Osteocyte (in vitro differentiated cells): ENCODE measurements around the gene KCNK7. TPM values are rescaled to one million over a fixed set of nuclear protein-coding genes. Genes with fewer than 3 reads are reported as not detected.

Experiments
- DNase-seq: peaks from one replicate; pipeline ENCODE4 v3.0.0; 2021; ENCODE audit warnings: mixed read lengths; ENCODE audit not compliant: unreplicated experiment; ENCODE audit errors: extremely low spot score
- H3K27ac Mint-ChIP-seq: one replicate; pipeline ENCODE4 v1.8.0; 2021; ENCODE audit warnings: mild to moderate bottlenecking, mixed read lengths; ENCODE audit not compliant: unreplicated experiment
- H3K27me3 Mint-ChIP-seq: one replicate; pipeline ENCODE4 v1.8.0; 2021; ENCODE audit warnings: mixed read lengths; ENCODE audit not compliant: unreplicated experiment
- H3K36me3 Mint-ChIP-seq: one replicate; pipeline ENCODE4 v1.8.0; 2021; ENCODE audit warnings: mixed read lengths; ENCODE audit not compliant: unreplicated experiment
- H3K4me1 Mint-ChIP-seq: one replicate; pipeline ENCODE4 v1.8.0; 2021; ENCODE audit warnings: mixed read lengths; ENCODE audit not compliant: unreplicated experiment
- H3K4me3 Mint-ChIP-seq: one replicate; pipeline ENCODE4 v1.8.0; 2021; ENCODE audit warnings: mild to moderate bottlenecking, moderate library complexity, mixed read lengths; ENCODE audit not compliant: unreplicated experiment
- H3K9me3 Mint-ChIP-seq: one replicate; pipeline ENCODE4 v1.8.0; 2021; ENCODE audit warnings: mixed read lengths; ENCODE audit not compliant: unreplicated experiment
- total RNA-seq: library from RNA; stranded (reverse); gene quantifications from 2 replicates; pipeline ENCODE4 v1.2.1, GENCODE V29; 2021
- TF ChIP-seq, protein P1 (sequence below): fragments of 200-600 bp; sonication (generic); IDR thresholded peaks from 2 replicates; pipeline ENCODE4 v1.5.0; 2021; ENCODE audit warnings: antibody characterized with exemption, mild to moderate bottlenecking, moderate library complexity

Gene KCNK7
- total RNA-seq, 1 donor from 2014 or later, result not detected

DNA sequence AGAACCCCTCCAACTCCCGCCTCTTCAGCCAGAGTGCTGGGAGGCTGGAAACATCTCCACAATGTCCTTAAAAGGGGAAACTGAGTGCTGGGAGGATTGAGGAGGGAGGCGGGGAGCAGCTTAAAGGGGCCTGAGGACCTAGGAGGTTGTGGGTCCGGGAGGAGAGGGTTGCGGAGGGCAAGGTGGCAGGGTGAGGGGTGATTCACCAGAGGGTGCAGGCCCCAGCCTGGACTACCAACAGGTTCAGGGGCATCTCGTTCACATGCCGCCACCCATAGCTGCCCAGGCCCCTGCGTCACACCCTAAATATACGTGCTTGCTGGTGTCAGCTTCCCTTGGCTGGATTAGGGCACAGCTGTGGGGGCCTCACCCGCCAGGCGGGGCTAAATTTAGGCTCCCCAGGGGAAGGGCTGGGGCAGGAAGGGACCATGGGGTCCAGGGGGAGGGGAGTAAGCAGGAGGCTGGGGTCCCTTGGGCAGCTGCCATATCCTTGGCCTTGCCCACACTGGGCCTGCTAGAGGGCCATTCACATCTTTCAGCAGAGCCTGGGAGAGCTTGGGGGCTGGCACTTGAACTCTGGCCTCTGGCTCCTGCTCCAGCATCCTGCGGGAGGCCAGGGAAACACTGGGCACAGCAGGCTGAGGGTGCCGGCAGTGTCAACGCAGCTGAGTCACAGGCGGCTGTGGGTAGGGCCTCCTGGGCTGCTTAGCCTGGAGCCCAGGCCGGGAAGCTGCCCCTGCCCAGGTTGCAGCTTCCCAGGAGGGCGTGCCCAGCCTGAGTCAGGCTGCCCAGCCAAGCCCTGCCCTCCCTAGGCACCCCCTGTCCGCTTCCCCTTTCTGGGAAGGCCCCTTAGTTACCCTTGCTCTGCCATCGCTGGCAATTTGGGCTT is 18.5 kb downstream of the KCNK7 start:
- Mint-ChIP-seq H3K27ac (peak overlapping the region; percentile 89), H3K4me1 (peaks cover 47% of the 10 kb centered on the region)
- no peak for DNase-seq

DNA sequence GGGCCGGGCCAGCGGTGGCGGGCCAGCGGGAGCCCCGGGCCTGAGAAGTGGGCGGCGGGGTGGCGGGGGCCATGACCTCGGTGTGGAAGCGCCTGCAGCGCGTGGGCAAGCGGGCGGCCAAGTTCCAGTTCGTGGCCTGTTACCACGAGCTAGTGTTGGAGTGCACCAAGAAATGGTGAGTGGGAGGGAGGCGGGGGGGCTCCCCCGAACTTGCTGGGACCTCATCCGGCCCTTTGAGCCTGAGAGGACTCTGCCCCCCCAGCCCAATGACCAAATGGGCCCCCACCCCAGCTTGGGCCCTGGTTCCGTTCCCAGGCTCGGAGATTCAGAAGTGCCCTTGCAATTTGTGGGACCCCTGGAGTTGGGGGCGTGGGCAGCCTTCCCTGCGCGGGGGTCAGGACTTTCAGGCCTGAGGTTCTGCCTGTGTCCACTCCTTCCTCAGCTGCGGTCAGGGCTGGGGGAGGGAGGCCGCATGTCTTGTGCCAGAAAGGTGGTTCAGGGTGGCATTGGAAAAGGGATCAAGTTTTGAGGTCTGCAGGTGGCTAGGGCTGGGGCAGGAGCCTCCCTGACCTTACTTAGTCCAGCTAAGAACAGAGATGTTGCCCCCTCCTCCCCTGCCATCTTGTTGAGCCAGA is 19.3 kb downstream of the KCNK7 start:
- Mint-ChIP-seq H3K27me3 (no peaks in the 10 kb centered on the region), H3K27ac (peak overlapping the region; percentile 89), H3K36me3 (peaks cover 4% of the 10 kb centered on the region), H3K4me1 (peaks cover 54% of the 10 kb centered on the region), H3K4me3 (peak overlapping the region; percentile 70), H3K9me3 (no peaks in the 10 kb centered on the region)
- no peak for DNase-seq
- TF ChIP-seq, protein P1, sequence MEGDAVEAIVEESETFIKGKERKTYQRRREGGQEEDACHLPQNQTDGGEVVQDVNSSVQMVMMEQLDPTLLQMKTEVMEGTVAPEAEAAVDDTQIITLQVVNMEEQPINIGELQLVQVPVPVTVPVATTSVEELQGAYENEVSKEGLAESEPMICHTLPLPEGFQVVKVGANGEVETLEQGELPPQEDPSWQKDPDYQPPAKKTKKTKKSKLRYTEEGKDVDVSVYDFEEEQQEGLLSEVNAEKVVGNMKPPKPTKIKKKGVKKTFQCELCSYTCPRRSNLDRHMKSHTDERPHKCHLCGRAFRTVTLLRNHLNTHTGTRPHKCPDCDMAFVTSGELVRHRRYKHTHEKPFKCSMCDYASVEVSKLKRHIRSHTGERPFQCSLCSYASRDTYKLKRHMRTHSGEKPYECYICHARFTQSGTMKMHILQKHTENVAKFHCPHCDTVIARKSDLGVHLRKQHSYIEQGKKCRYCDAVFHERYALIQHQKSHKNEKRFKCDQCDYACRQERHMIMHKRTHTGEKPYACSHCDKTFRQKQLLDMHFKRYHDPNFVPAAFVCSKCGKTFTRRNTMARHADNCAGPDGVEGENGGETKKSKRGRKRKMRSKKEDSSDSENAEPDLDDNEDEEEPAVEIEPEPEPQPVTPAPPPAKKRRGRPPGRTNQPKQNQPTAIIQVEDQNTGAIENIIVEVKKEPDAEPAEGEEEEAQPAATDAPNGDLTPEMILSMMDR, result no peak

More for the DNA sequence above, 18.5 kb downstream of the KCNK7 start:
- TF ChIP-seq, protein P1, result no peak
- no peaks in the 10 kb centered on the region for H3K9me3 Mint-ChIP-seq
- no peaks in the 10 kb centered on the region for H3K27me3 Mint-ChIP-seq
- peaks cover 4% of the 10 kb centered on the region for H3K36me3 Mint-ChIP-seq
- peak overlapping the region; percentile 70 for H3K4me3 Mint-ChIP-seq

DNA sequence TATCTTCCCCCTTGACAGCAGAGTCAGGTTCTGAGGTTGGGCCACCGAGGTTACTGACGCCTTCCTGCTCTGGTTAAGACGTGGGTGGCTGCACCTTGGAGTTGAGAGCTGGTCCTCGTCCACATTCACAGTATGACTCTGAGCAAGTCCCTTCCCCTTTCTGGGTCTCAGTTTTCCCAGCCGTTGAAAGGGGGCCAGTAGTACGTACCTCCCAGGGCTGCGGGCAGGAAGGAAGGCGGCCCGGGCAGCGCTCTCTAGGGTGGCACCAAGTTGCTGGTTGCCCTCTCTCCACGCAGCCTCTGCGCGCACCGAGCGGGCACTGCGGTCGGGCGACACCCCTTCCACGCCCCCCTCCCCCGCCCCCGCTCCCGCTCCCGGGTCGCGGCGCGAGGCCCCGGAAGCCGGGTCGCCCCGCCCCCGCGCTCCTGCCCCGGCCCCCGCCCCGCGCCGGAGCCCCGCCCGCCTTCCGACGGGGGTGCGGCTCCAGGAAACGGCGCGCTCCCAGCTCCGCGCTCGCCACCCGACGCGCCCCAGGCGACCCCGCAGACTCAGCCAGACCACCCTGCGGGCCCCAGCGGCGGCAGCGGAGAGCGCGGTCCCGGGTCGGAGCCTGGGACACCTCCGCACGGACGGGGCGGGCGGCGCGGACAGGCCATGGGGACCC is 19.9 kb downstream of the KCNK7 start, which contains the start of gene EHBP1L1:
EHBP1L1 (plus strand) TSS at position 486 of the 664 bp plus-strand sequence. CDS start 250 bp downstream, outside the sequence.
- peaks cover 58% of the 10 kb centered on the region for H3K4me1 Mint-ChIP-seq
- H3K36me3 Mint-ChIP-seq, result peaks cover 4% of the 10 kb centered on the region
- H3K9me3 Mint-ChIP-seq, result no peaks in the 10 kb centered on the region
- H3K4me3 Mint-ChIP-seq, result peak within 1 kb of the TSS; percentile 73
- H3K27ac Mint-ChIP-seq, result peak within 1 kb of the TSS; percentile 89
- peak; percentile 86 for DNase-seq
- H3K27me3 Mint-ChIP-seq, result no peaks in the 10 kb centered on the region
- TF ChIP-seq, protein P1, result no peak

DNA sequence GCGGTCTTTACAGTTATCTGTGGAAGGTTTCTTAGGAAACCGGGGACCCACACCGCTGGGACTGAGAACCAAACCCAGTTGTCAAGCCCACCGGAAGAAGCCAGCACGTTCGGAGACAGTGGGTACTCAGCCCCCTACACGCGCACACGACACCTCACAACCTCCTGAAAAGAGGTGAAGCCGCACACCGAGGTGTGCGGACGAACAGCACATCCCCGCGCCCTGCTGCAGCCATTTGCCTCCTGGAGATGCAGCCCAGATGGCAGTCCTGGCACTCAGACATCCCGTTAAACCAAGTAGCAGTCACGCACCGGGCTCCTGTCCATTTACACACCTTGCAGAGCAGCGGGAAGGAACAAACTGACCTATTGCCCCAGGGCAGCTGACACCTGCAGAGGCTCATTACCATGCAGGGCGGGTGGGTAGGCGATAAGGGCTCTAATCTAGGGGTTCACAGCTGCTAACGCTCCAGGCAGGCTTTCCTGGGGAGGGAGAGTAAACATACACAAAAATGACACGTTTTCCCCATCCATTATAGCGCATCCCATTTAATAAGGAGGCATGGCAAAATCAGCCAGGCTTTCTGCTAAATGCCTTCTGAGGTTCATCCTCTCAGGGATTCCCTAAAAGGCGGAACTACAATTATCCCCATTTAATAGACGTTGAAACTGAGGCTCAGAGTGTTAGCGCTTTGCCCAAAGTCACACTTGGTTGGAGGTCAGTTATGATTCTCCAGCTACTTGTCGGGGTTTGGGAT is 20.6 kb downstream of the KCNK7 start:
- Mint-ChIP-seq H3K4me1 (peaks cover 62% of the 10 kb centered on the region), H3K27ac (peak overlapping the region; percentile 86), H3K9me3 (no peaks in the 10 kb centered on the region), H3K36me3 (peaks cover 3% of the 10 kb centered on the region), H3K4me3 (peak overlapping the region; percentile 73), H3K27me3 (no peaks in the 10 kb centered on the region)
- TF ChIP-seq, protein P1, result no peak
- no peak for DNase-seq
